WTC11 (cell line): Measurements from ENCODE around the gene FHAD1. TPM values are rescaled to one million over a fixed set of nuclear protein-coding genes. Genes with fewer than 3 reads are reported as not detected.
A peak's percentile ranks its signal among the peaks of the same experiment; 100 is the strongest.

Experiments used
- ATAC-seq: fragments of 200-7000 bp; cut with Tn5 transposase; 2 replicates; pipeline ENCODE4 v1.10.0; 2021; ENCODE audit warnings: mild to moderate bottlenecking, moderate library complexity
- CTCF ChIA-PET: fragments of 300-600 bp; sonication (Branson Sonifier 250); formaldehyde crosslinking; loops from one replicate; lab custom pipeline; 2021; ENCODE audit warnings: antibody characterized with exemption; lab: Charles Lee
- POLR2A ChIA-PET: fragments of 350-600 bp; sonication (Branson Sonifier 250); formaldehyde crosslinking; loops from one replicate; lab custom pipeline; 2021; ENCODE audit warnings: antibody characterized with exemption; lab: Charles Lee
- DNase-seq: peaks from one replicate; pipeline ENCODE4 v3.0.0; 2021; ENCODE audit warnings: low spot score
- H3K27ac Mint-ChIP-seq: 2 replicates; pipeline ENCODE4 v1.8.0; 2021; ENCODE audit warnings: mixed read lengths
- H3K27me3 Mint-ChIP-seq: 2 replicates; pipeline ENCODE4 v1.8.0; 2021; ENCODE audit warnings: low read depth, mild to moderate bottlenecking, moderate library complexity, mixed read lengths
- H3K36me3 Mint-ChIP-seq: 2 replicates; pipeline ENCODE4 v1.8.0; 2021; ENCODE audit warnings: mixed read lengths
- H3K4me1 Mint-ChIP-seq: 2 replicates; pipeline ENCODE4 v1.8.0; 2022; ENCODE audit warnings: mixed read lengths
- H3K4me3 Mint-ChIP-seq: 2 replicates; pipeline ENCODE4 v1.8.0; 2021; ENCODE audit warnings: mild to moderate bottlenecking, moderate library complexity, mixed read lengths
- H3K9me3 Mint-ChIP-seq: 2 replicates; pipeline ENCODE4 v1.8.0; 2021; ENCODE audit warnings: mixed read lengths
- CREM ChIP-seq: sonication (generic); formaldehyde crosslinking; IDR thresholded peaks from 2 replicates; pipeline ENCODE4 v1.8.1; 2022; ENCODE audit warnings: mild to moderate bottlenecking, missing genetic modification reagents, moderate library complexity
- CTCF ChIP-seq: fragments of 200-600 bp; IDR thresholded peaks from 2 replicates; pipeline ENCODE4 v1.8.0; 2022; ENCODE audit warnings: antibody characterized with exemption
- ETV6 ChIP-seq: sonication (generic); formaldehyde crosslinking; IDR thresholded peaks from 2 replicates; pipeline ENCODE4 v1.8.1; 2022; ENCODE audit warnings: mild to moderate bottlenecking, missing genetic modification reagents
- FOXK1 ChIP-seq: sonication (generic); formaldehyde crosslinking; IDR thresholded peaks from 2 replicates; pipeline ENCODE4 v1.8.0; 2022; ENCODE audit warnings: mild to moderate bottlenecking, moderate library complexity, missing genetic modification reagents
- GABPB1 ChIP-seq: sonication (generic); formaldehyde crosslinking; IDR thresholded peaks from 2 replicates; pipeline ENCODE4 v1.8.1; 2023; ENCODE audit warnings: mild to moderate bottlenecking, missing genetic modification reagents
- MXD4 ChIP-seq: fragments of 250-450 bp; sonication (Bioruptor Pico); IDR thresholded peaks from 2 replicates; pipeline ENCODE4 v1.8.0; 2021; ENCODE audit warnings: mild to moderate bottlenecking, moderate library complexity, borderline replicate concordance
- NFE2L1 ChIP-seq: sonication (generic); formaldehyde crosslinking; IDR thresholded peaks from 2 replicates; pipeline ENCODE4 v1.8.1; 2023; ENCODE audit warnings: missing genetic modification reagents
- TP53 ChIP-seq: sonication (generic); formaldehyde crosslinking; IDR thresholded peaks from 2 replicates; pipeline ENCODE4 v1.8.1; 2023; ENCODE audit warnings: mild to moderate bottlenecking, missing genetic modification reagents
- ZNF121 ChIP-seq: sonication (generic); formaldehyde crosslinking; IDR thresholded peaks from 2 replicates; pipeline ENCODE4 v1.8.0; 2023; ENCODE audit warnings: missing genetic modification reagents
- ZNF232 ChIP-seq: sonication (generic); formaldehyde crosslinking; IDR thresholded peaks from 2 replicates; pipeline ENCODE4 v1.8.0; 2022; ENCODE audit warnings: mild to moderate bottlenecking, missing genetic modification reagents
- ZNF281 ChIP-seq: sonication (generic); formaldehyde crosslinking; IDR thresholded peaks from 2 replicates; pipeline ENCODE4 v1.8.0; 2023; ENCODE audit warnings: mild to moderate bottlenecking, missing genetic modification reagents
- ZNF423 ChIP-seq: fragments of 250-450 bp; sonication (Bioruptor Pico); IDR thresholded peaks from 2 replicates; pipeline ENCODE4 v2.1.2; 2022; ENCODE audit warnings: mild to moderate bottlenecking, moderate library complexity
- total RNA-seq: library from RNA; stranded (reverse); gene quantifications from 3 replicates; pipeline ENCODE4 v1.2.3, GENCODE V29; 2021
- TF ChIP-seq, protein P1 (sequence below): sonication (generic); formaldehyde crosslinking; conservative IDR thresholded peaks from 2 replicates; pipeline ENCODE4 v1.8.1; 2023; ENCODE audit warnings: mild to moderate bottlenecking, low read depth, missing genetic modification reagents, moderate library complexity
- TF ChIP-seq, protein P2 (sequence below): sonication (generic); formaldehyde crosslinking; IDR thresholded peaks from 2 replicates; pipeline ENCODE4 v1.8.1; 2022; ENCODE audit warnings: low read depth, mild to moderate bottlenecking, moderate library complexity, missing genetic modification reagents, borderline replicate concordance
- TF ChIP-seq, protein P3 (sequence below): sonication (generic); formaldehyde crosslinking; IDR thresholded peaks from 2 replicates; pipeline ENCODE4 v1.8.0; 2022; ENCODE audit warnings: mild to moderate bottlenecking, missing genetic modification reagents
- TF ChIP-seq, protein P4 (sequence below): fragments of 250-450 bp; sonication (Bioruptor Pico); IDR thresholded peaks from 2 replicates; pipeline ENCODE4 v1.8.0; 2021; ENCODE audit warnings: mild to moderate bottlenecking

Gene FHAD1
- total RNA-seq, 1 experiment from 2014 or later = 3.0 TPM

DNA sequence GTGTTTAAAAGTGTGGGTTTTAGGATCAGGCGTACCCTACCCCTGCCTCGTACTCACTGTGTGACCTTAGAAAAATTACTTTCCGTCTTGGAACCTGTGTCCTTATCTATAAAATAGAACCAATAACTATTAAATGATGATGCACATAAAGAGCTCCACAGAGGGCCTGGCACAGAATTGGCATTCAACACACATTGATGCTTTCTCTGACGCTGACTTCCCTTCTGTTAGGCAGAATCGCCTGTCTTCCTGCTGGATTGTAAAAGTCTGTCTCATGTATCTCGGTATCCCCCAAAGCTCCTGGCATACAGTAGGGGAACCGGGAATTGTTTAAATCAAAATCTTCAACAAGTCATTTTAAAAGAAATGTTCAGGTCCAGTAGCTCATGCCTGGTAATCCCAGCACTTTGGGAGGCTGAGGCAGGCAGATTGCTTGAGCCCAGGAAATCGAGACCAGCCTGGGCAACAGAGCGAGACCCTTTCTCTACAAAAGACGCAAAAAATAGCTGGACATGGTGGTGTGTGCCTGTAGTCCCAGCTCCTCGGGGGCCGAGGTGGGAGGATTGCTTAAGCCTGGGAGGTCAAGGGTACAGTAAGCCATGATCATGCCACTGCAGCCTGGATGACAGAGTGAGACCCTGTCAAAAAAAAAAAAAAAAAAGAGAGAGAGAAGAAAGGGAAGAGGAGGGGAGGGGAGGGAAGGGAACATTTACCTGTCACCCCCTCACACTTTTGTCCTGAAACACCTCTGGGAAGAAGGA is 41.3 kb upstream of the FHAD1 start:
- ATAC-seq (no peak), DNase-seq (no peak)
- TF ChIP-seq CREM (no peak), ZNF121 (peak; percentile 91)
- TF ChIP-seq, all 79 proteins: peak for 1
- H3K9me3 Mint-ChIP-seq = no peaks in the 10 kb centered on the region
- H3K27ac Mint-ChIP-seq = peak overlapping the region; percentile 98
- POLR2A ChIA-PET = interaction anchor here (0.9 kb wide), 1 partner anchor 52 kb away, joined by 4 read pairs; the partner anchor contains the start of gene TMEM51
- CTCF ChIA-PET = interaction anchor here (0.6 to 3.4 kb wide), 10 partner anchors 8 to 143 kb away, joined by 3 to 27 read pairs (median 4); partner anchors contain the start of gene TMEM51
- H3K4me1 Mint-ChIP-seq = peaks cover 70% of the 10 kb centered on the region
- no peaks in the 10 kb centered on the region for H3K36me3 Mint-ChIP-seq
- peak overlapping the region; percentile 54 for H3K4me3 Mint-ChIP-seq
- no peaks in the 10 kb centered on the region for H3K27me3 Mint-ChIP-seq

DNA sequence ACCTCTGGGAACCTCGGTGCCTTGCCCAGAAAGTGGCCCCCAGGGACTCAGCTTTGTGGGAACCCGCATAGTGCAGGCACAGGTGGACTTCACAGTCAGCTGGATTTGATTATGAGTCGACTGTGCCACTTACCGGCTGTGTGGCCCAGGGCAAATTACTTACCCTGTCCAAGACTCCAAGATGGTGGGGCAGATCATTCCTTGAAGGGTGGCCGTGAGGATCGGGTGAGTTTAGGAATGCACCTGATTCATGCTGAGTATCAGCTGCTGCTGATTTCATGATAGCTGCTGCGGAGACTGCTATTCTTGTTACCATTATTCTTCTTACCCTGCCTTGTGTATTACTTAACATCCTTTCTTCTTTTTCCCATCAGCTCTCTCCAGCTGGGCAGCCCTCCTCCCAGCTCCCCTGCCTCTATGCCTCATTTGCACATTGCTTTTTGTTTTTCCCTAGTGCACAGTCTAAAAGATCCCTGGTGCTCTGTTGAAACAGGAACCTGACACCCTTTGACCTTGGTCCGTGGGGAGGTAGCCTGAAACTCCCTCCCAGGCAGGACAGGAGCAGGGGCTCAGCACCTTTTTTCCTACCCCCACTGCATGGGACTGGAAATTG is 40.5 kb upstream of the FHAD1 start:
- DNase-seq = no peak
- H3K4me1 Mint-ChIP-seq = peaks cover 64% of the 10 kb centered on the region
- H3K4me3 Mint-ChIP-seq = peak overlapping the region; percentile 62
- ATAC-seq = peak; percentile 81
- ChIA-PET CTCF (interaction anchor here (0.6 to 3.4 kb wide), 6 partner anchors 9 to 78 kb away, joined by 3 to 27 read pairs (median 5); partner anchors contain the start of gene TMEM51), POLR2A (interaction anchor here (0.6 to 0.9 kb wide), 2 partner anchors 42 to 53 kb away, joined by 3 to 4 read pairs; partner anchors contain the start of gene TMEM51)
- H3K9me3 Mint-ChIP-seq = no peaks in the 10 kb centered on the region
- 0 out of 2 replicates have a peak, but pooled peaks have one; percentile 24 for TF ChIP-seq ZNF232
- peak; percentile 46; the same call in 1 of the 2 replicates for TF ChIP-seq TP53 (CRISPR knock-in tag)
- TF ChIP-seq, protein P1, sequence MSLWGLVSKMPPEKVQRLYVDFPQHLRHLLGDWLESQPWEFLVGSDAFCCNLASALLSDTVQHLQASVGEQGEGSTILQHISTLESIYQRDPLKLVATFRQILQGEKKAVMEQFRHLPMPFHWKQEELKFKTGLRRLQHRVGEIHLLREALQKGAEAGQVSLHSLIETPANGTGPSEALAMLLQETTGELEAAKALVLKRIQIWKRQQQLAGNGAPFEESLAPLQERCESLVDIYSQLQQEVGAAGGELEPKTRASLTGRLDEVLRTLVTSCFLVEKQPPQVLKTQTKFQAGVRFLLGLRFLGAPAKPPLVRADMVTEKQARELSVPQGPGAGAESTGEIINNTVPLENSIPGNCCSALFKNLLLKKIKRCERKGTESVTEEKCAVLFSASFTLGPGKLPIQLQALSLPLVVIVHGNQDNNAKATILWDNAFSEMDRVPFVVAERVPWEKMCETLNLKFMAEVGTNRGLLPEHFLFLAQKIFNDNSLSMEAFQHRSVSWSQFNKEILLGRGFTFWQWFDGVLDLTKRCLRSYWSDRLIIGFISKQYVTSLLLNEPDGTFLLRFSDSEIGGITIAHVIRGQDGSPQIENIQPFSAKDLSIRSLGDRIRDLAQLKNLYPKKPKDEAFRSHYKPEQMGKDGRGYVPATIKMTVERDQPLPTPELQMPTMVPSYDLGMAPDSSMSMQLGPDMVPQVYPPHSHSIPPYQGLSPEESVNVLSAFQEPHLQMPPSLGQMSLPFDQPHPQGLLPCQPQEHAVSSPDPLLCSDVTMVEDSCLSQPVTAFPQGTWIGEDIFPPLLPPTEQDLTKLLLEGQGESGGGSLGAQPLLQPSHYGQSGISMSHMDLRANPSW (CRISPR knock-in tag) = no peak
- no peak; the same call in 1 of the 2 replicates for TF ChIP-seq ZNF423
- no peak; the same call in 1 of the 2 replicates for TF ChIP-seq FOXK1 (CRISPR knock-in tag)
- TF ChIP-seq ETV6 (CRISPR knock-in tag) = no peak
- TF ChIP-seq, protein P2, sequence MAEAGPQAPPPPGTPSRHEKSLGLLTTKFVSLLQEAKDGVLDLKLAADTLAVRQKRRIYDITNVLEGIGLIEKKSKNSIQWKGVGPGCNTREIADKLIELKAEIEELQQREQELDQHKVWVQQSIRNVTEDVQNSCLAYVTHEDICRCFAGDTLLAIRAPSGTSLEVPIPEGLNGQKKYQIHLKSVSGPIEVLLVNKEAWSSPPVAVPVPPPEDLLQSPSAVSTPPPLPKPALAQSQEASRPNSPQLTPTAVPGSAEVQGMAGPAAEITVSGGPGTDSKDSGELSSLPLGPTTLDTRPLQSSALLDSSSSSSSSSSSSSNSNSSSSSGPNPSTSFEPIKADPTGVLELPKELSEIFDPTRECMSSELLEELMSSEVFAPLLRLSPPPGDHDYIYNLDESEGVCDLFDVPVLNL (CRISPR knock-in tag) = no peak
- TF ChIP-seq NFE2L1 (CRISPR knock-in tag) = peak; percentile 8; the same call in 1 of the 2 replicates
- no peak for TF ChIP-seq MXD4 (CRISPR knock-in tag)
- no peak for TF ChIP-seq CTCF
- TF ChIP-seq GABPB1 (CRISPR knock-in tag) = no peak
- TF ChIP-seq, protein P3, sequence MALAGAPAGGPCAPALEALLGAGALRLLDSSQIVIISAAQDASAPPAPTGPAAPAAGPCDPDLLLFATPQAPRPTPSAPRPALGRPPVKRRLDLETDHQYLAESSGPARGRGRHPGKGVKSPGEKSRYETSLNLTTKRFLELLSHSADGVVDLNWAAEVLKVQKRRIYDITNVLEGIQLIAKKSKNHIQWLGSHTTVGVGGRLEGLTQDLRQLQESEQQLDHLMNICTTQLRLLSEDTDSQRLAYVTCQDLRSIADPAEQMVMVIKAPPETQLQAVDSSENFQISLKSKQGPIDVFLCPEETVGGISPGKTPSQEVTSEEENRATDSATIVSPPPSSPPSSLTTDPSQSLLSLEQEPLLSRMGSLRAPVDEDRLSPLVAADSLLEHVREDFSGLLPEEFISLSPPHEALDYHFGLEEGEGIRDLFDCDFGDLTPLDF (CRISPR knock-in tag) = 0 out of 2 replicates have a peak, but pooled peaks have one; percentile 59
- peak; percentile 62; the same call in 1 of the 2 replicates for TF ChIP-seq ZNF281 (CRISPR knock-in tag)
- TF ChIP-seq, protein P4, sequence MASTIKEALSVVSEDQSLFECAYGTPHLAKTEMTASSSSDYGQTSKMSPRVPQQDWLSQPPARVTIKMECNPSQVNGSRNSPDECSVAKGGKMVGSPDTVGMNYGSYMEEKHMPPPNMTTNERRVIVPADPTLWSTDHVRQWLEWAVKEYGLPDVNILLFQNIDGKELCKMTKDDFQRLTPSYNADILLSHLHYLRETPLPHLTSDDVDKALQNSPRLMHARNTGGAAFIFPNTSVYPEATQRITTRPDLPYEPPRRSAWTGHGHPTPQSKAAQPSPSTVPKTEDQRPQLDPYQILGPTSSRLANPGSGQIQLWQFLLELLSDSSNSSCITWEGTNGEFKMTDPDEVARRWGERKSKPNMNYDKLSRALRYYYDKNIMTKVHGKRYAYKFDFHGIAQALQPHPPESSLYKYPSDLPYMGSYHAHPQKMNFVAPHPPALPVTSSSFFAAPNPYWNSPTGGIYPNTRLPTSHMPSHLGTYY = no peak
- TF ChIP-seq, all 79 proteins: peak for 5
- Mint-ChIP-seq H3K27me3 (no peaks in the 10 kb centered on the region), H3K36me3 (no peaks in the 10 kb centered on the region), H3K27ac (peak overlapping the region; percentile 98)
